Measurements from ENCODE around the gene ING3.
"Not testable (repeated sequence)": the region's sequence is repeated elsewhere in the genome, so short reads cannot be mapped to it uniquely, and the experiment has no call there.

Gene ING3

DNA sequence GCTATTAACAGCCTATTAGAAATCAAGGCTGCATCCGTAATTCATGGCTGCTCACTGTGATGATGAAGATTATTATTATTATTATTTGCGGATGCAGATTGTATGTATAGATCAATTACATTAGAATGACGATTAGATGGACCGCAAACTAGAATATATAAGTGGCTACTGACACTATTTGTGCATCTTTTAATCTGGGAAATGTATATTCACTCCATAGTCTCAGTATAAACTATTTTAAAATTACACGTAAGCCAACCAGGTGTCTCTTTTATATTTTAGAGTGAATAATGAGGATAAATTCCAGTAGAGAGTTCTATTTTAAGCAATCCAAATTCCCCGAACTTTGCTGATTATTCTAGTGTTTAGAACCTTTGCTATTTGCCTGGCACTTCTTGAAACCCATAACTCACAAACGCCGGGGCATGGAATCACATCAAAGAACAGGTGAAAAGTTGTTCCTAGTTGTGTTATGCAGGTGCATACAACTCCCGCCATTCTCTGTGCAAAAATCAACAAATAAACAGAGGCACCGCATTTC lies 509 bp upstream of the ING3 start:
- no peak for DNase-seq (ENCODE audit: low spot score)

GRCh38 chr7:120951309-120951699 lies 727 bp downstream of the ING3 start:
- no peak for DNase-seq (ENCODE audit: low spot score)

DNA sequence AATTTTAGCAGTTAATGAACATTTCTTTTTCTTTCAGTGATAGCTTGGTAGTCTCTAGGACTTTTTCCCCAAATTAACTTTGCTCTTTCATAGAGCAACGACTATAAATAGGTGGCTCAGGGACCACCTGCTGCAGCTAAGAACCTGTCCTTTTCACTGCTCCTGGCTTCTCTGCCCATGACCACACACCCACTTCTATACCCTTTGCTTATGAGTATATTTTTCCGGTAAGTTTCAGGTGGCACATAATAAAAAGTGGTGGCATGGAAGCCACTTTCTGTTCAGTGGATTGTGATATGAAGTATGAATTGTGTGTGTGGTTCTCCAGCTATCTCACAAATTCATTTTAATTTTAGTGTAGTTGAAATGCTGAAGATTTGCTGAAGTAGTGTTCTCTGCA lies 1.2 kb downstream of the ING3 start:
- no peak for DNase-seq (ENCODE audit: low spot score)

GRCh38 chr7:120955577-120956149 lies 5.1 kb downstream of the ING3 start:
- peak; percentile 54 for DNase-seq (ENCODE audit: low spot score)

DNA sequence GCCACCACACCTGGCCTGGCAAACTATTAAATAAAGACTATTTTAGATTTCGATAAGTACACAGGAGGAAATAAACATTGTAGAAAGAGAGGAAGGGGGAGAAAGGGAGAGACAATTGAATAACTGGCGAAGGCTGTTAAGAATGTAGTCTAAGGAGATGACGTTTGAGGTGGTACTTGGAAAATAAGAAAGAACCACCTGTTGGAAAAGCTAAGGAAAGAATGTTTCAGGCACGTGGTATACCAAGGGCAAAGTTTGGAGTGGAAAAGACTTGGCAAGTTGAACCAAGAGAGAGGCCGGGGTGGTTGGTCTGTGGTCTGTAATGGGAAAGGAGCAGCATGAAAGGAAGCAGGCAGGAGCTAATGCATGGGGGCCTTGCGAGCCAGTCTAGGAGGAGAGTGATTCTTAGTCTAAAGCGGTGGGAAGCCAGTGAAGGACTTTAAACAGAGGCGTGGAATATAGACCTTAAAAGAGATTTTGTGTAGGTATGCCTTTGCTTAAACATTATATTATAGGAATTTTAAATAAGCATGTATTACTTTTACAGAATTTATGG lies 9.4 kb downstream of the ING3 start:
- DNase-seq (ENCODE audit: low spot score), result no peak

GRCh38 chr7:120960714-120961113 lies 10.1 kb downstream of the ING3 start:
- no peak for DNase-seq (ENCODE audit: low spot score)

GRCh38 chr7:120961638-120962173 lies 11.1 kb downstream of the ING3 start:
- no peak for DNase-seq (ENCODE audit: low spot score)

- no peak for DNase-seq (ENCODE audit: low spot score)
Observed at GRCh38 chr7:120964088-120964487, 13.5 kb downstream of the ING3 start.

DNA sequence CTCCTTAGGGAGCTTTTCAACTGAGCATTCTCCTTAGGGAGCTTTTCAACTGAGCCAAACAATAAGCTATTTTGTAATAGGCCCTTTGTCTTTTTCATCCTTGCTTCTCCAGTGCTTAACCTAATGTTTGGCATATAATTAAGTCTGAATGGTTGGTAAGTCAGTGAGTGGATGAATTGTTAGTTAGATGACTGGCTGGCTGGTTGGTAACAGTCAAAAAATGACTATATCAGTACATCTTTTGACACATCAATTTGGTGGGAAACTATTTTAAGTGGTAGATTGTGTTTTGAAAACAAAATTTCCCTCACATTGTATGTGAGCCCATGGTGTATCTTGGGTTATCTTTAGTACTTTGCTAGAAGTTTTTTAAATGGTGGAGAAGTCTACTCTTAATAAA lies 16.4 kb downstream of the ING3 start:
- DNase-seq (ENCODE audit: low spot score), result peak; percentile 24

GRCh38 chr7:120973849-120974248 lies 23.3 kb downstream of the ING3 start:
- DNase-seq (ENCODE audit: low spot score), result no peak

DNA sequence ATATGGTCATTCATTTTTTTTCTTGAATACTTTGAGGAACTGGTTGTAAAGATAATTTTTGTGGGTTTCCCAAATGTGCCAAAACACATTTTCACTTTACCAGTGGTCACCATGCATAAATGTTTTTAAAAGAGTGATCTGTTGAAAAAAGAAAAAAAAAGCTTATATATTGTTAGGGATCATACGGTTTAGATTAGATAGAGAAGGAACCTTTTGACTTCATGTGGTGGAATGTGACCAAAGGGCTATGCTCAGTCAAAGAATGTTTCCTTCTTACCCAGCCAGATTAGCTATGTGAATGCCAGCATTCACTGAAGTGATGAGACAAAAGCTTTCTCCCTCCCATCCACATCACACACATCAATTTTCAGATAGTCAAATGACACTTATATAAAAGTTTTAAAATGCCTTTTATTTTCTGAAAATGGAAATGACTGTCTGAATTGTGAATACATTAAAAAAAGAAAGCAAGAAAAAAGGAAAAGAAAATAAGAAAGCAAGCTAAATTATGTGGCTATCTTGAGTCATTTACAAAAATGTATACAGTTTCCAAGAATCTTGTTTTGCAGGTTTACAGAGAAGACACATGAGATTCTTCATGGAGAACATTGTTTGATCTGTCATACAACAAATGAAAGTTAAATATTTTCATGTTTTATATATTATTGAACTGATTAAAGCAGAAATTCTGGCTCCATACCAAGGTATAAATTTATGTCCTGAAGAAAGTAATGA lies 29.4 kb downstream of the ING3 start:
- peak; percentile 21 for DNase-seq (ENCODE audit: low spot score)

GRCh38 chr7:120981117-120981516 lies 30.5 kb downstream of the ING3 start:
- DNase-seq (ENCODE audit: low spot score), result no peak

GRCh38 chr7:120981888-120982615 lies 31.5 kb downstream of the ING3 start:
- DNase-seq (ENCODE audit: low spot score), result peak; percentile 60

DNA sequence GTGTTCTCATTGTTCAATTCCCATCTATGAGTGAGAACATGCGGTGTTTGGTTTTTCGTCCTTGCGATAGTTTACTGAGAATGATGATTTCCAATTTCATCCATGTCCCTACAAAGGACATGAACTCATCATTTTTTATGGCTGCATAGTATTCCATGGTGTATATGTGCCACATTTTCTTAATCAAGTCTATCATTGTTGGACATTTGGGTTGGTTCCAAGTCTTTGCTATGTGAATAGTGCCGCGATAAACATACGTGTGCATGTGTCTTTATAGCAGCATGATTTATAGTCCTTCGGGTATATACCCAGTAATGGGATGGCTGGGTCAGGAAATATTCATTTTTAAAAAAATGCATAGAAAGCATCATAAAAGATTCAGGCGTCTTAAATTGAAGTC lies 33.0 kb downstream of the ING3 start:
- DNase-seq (ENCODE audit: low spot score), result not testable (repeated sequence)

GRCh38 chr7:120984406-120984805 lies 33.8 kb downstream of the ING3 start:
- DNase-seq (ENCODE audit: low spot score), result no peak

DNA sequence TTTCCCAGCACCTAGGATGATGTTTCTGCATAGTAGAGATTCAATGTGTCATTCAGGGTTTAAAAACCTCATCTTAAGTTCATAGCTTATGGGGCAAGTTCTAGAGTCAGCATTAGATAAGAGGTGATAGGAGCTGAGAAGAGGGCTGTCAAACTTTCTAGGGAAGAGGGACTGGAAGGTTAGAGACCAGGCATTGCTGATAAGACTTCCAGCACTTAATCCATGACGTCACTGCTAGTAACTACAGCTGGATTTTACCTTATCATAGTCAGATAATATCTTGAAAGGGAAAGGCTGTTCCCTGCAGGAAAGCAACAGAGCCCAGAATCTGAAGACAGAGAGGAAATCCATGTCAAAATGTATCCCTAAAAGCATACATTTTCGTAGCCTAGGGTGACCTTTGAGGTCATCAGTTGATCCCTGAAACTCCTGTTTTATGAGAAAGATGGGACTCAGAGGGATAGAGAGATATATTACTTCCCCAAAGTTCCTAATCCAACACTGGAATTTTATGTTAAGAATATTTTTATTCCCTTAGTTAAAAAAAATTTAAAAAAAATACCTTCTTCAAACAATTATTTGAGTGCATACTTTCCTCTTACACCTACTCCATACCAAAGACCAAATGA lies 34.7 kb downstream of the ING3 start:
- no peak for DNase-seq (ENCODE audit: low spot score)

GRCh38 chr7:120985839-120986238 lies 35.3 kb downstream of the ING3 start:
- DNase-seq (ENCODE audit: low spot score), result no peak

- no peak for DNase-seq (ENCODE audit: low spot score)
Observed at GRCh38 chr7:120986650-120987049, 36.1 kb downstream of the ING3 start.

DNA sequence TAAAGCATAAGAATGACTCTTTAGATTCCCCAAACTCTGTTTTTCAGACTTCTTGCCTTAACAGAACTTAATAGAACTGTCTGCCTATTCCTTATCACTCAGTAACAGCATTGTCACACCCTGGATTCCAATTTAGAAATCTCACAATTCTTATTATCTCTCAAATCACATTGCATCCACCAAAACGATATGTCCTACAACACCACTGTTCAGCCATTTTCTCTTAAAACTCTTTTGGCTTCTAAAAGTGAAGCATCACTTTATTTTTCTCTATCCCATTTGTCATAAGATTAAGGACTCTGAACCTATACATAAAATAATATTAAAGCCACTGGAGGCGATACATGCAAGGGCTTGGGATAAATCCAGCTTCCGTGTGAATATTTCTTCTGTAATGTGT lies 36.7 kb downstream of the ING3 start:
- no peak for DNase-seq (ENCODE audit: low spot score)

DNA sequence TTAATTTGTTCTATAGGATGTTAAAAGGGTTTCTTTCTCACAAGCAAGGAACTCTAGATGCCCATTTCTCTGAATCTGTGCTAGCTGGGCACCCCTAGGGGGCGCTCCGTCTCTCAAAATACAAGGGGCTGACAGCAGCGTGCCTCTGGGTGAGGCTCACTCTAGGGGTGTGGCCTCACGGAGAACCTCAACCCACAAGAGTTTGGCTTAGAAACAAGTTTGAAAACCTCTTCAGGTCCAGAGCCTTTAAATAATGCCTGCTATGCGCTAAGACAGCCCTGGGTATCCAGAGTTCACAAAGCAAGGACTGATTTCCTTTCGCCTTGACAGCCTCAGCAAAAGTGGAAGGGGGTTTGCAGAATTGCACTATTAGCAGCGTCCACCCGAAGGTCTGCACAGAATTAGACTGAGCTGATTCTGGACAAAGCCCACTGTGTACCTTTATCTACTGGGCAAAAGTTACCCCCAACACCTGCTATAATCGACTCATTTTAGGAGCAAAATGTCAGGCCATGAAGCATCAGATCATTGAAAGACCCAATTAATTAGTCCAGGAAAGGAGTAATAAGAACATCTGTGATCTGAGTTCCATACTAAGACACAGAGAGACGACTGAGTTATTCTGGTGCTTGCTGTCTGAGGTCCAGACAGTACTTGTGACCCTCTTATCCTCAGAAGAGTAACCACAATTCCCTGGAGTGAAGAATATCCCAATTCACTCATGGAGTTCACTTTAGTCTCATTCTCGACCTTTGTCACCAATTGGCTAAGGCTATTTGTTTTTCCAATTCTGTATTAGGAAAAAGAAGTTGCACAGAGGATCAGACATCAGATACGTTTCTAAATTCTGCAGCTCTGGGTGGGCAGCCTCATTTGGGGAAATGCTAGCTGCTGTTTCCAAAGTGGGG lies 37.4 kb downstream of the ING3 start:
- peak; percentile 87 for DNase-seq (ENCODE audit: low spot score)
